Activated CD8-positive, alpha-beta memory T cell treated with anti-CD3 and anti-CD28 coated beads, Interleukin-2, amount 50 U/mL, for 48 hours (primary cell): Measurements from ENCODE around the gene GNE.
"Not testable (repeated sequence)": the region's sequence is repeated elsewhere in the genome, so short reads cannot be mapped to it uniquely, and the experiment has no call there.

ENCODE experiments used
- DNase-seq: peaks from one replicate; pipeline ENCODE4 v3.0.0-alpha.2; 2020

Gene GNE

GRCh38 chr9:36204906-36205547, 53.2 kb downstream of the GNE start:
- DNase-seq, result no peak

GRCh38 chr9:36194326-36195000, 63.8 kb downstream of the GNE start:
- DNase-seq, result no peak

- DNase-seq, result no peak
These were observed 65.2 kb downstream of the GNE start for GRCh38 chr9:36193023-36193422.

DNA sequence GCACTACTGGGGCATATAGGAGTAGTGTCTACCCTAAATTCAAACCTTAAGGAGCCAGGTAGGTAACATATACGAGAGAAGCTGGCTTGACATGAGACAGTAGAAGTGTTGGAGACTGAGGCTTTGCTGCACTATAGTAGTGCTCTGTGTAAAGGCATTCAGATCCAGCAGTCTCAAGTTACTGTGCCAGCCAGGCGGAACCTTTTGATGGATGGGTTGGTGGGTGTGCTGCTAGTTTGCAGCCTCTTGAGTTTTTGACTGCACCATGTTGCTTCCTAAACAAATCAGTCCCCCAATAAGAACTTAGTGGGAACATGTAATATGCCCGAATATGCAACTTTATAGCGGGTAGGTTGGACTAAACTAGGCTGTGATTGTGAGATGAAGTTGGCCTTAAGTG, 66.1 kb downstream of the GNE start:
- DNase-seq, result no peak

GRCh38 chr9:36191686-36192085, 66.6 kb downstream of the GNE start:
- no peak for DNase-seq

DNA sequence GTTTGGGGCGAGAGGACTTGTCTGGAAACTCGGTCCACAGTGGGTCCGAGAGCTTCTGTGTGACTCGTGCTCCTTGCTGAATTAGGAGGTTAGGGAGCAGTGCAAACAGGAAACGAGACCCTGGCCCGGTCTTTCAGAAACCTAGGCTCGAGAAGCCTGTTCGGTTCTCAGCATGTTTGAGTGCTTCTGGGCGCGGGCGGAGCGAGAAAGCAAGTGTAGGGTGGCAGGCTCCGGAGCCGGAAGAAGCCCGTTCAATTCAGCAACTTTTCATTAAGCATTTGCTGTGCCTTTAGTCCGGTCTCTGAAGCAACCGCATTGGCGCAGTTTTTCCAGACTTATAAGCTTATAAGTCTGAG, 67.0 kb downstream of the GNE start:
- peak; percentile 73 for DNase-seq

DNA sequence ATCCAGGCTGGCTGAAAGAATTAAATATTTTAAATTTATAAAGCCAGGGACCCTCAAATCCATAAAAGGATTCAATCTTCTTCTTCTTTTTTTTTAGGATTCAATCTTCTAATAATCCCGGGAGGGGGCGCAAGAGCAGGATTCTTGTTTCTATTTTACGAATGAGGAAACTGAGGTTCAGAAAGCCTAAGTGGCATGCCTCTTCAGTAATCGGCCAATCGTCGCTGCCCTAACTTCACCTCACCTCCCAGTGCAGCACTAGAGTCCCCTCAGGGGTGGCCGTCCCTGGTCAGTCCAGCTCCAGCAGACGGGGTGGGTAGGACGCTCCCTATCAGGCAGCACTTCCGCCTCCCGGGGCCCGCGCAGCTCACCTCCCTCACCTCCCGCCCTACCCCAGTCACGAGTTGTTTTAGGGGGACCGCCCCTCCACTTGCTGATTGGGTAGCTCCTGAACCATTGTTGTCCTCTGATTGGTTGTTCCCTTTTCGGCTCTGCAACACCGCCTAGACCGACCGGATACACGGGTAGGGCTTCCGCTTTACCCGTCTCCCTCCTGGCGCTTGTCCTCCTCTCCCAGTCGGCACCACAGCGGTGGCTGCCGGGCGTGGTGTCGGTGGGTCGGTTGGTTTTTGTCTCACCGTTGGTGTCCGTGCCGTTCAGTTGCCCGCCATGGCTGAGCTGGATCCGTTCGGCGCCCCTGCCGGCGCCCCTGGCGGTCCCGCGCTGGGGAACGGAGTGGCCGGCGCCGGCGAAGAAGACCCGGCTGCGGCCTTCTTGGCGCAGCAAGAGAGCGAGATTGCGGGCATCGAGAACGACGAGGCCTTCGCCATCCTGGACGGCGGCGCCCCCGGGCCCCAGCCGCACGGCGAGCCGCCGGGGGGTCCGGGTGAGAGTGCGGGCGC, 67.6 kb downstream of the GNE start, which contains the start of gene CLTA:
Gene CLTA (plus strand): TSS at position 534 of the 902 bp plus-strand sequence. CDS start 136 bp downstream, at position 670.
- peak; percentile 93 for DNase-seq

- no peak for DNase-seq
These were observed 68.3 kb downstream of the GNE start for GRCh38 chr9:36189976-36190375.

GRCh38 chr9:36188212-36188611, 70.0 kb downstream of the GNE start:
- no peak for DNase-seq

DNA sequence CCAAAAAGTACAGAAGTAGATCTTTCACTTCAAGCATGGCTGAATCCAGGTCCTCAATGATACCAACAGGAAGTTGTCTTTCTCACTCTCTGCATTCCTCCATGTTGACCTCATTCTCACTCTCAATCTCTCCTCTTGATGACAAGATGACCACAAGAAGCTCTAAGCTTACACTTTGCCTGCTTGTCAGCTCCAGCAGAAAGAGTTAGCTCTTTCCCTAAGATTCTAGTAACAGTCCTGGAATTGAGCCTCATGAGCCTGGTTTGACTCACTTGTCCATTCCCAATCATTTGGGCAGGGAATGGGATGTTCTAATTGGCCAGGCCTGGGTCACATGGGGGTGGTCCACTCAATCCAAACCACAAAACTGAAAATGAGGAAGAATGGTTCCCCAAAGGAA, 70.8 kb downstream of the GNE start:
- DNase-seq, result no peak

- DNase-seq, result not testable (repeated sequence)
These were observed 78.0 kb downstream of the GNE start for GRCh38 chr9:36180243-36180642.

- DNase-seq, result no peak
These were observed 80.7 kb downstream of the GNE start for GRCh38 chr9:36177571-36177970.

DNA sequence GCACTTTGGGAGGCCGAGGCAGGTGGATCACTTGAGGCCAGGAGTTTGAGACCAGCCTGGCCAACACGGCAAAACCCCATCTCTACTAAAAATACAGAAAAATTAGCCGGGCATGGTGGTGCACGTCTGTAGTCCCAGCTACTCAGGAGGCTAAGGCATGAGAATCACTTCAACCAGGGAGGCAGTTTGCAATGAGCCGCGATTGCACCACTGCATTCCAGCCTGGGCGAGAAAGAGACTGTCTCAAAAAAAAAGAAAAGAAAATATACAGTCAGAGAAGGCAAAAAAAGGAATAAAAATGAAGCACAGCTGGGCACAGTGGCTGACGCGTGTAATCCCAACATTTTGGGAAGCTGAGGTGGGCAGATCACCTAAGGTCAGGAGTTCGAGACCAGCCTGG, 81.8 kb downstream of the GNE start:
- DNase-seq, result not testable (repeated sequence)

- DNase-seq, result not testable (repeated sequence)
These were observed 83.0 kb downstream of the GNE start for GRCh38 chr9:36175209-36175608.

DNA sequence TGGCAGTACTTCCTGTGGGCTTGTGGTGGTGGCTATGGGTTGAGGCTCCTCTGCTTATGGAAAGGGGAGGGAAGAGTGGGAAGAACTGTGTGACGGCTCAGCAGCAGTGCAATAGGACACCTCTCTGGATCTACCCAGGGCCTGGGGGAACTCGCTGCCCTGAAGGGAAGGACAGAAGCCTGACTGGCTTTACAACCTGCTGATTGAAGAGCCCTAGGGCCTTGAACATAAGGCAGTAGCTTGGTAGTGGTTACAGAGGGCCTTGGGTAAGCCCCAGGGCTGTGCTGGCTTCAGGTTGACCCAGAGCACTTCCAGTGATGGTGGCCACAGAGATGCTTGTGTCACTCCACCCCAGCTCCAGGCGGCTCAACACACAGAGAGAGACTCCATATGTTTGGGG, 83.5 kb downstream of the GNE start:
- no peak for DNase-seq

DNA sequence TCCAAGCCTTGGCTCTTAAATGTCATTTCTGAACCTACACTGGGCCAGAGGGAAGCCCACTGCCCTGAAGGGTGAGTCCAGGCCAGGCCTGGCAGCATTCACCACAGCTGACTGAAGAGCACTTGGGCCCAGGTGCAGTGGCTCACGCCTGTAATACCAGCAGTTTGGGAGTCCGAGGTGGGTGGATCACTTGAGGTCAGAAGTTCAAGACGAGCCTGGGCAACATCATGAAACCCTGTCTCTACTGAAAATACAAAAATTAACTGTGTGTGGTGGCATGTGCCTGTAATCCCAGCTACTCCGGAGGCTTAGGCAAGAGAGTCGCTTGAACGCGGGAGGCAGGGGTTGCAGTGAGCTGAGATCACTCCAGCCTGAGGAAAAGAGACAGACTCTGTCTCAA, 84.0 kb downstream of the GNE start:
- DNase-seq, result no peak

DNA sequence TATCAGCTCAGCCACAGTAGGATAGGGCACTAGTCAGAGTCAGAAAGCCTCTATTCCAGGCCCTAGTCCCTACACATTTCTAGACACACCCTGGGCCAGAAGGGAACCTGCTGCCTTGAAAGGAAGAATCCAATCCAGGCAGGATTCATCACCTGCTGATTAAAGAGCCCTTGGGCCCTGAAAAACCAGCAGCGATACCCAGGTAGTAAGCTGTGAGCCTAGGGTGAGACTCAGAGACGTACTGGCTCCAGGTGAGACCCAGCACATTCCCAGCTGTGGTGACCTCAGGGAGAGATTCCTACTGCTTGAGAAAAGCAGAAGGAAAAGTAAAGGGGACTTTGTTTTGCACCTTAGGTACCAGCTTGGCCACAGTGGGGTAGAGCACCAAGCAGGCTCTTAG, 84.4 kb downstream of the GNE start:
- no peak for DNase-seq

- DNase-seq, result no peak
These were observed 87.7 kb downstream of the GNE start for GRCh38 chr9:36170531-36170930.

- no peak for DNase-seq
These were observed 88.5 kb downstream of the GNE start for GRCh38 chr9:36169708-36170107.

DNA sequence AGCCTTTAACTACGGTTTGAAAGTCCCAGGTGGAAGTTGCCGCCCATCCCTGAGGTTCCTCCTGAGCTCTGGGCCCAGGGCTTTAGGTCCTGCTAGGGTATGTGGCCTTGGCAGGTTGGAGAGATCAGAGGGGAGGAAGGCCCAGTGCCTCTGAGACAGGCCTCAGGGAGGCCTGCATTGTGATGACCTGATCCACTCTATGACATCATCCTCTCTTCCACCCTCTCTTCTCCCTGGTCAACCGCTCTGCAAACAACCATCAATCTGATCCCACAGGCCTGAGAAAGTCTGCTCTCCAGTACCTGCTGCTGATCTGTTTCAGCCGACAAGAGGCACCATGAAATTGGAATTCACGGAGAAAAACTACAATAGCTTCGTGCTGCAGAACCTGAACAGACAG, 89.1 kb downstream of the GNE start, which contains the start of gene CCIN:
Gene CCIN (plus strand): TSS at position 223 of the 400 bp plus-strand sequence. CDS start 115 bp downstream, at position 338.
- DNase-seq, result no peak

DNA sequence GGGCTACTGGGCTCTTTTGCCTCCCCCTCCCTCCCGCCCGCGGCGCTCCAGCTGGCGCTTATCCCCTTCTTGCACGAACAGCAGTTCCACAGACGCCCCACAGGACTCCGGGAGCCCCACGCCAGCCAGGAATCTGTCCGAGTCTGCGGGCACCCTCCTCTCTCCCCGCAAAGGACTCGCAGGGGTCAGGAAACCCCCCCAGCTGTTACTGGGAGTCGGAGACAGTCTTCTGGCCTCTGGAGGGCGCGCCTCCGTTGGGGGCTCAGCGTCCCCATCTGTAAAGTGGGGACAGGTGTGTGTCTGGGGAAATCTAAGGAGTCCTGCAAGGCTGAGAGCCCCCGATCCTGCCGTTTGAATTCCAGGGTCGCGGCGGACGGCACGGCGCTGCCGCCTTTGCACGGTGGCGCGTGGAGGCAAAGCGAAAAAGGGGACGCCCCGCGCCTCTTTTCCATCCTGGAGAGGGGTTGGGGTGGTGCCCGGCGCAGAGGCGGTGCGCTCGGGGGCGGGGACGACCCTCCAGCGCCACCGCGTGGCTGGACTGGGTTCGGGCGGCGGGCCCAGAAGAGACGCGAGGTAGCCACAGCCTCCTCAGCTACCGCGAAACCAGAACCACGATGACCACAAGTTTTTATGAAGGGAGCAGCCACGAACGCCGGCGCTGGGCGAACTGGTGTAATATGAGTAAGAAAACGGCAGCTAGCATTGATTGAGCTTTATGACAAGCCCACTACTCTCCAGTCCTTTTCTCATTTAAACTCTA, 91.9 kb downstream of the GNE start:
- peak; percentile 96 for DNase-seq

- no peak for DNase-seq
These were observed 92.5 kb downstream of the GNE start for GRCh38 chr9:36165826-36166167.

GRCh38 chr9:36164989-36165388, 93.3 kb downstream of the GNE start:
- no peak for DNase-seq
